ENCODE data around the gene DCTPP1. TPM values are rescaled to one million over a fixed set of nuclear protein-coding genes. Genes with fewer than 3 reads are reported as not detected.
"Not testable (repeated sequence)": the region's sequence is repeated elsewhere in the genome, so short reads cannot be mapped to it uniquely, and the experiment has no call there.

Gene DCTPP1
- total RNA-seq, 1 experiment from 2014 or later = 111 TPM

DNA sequence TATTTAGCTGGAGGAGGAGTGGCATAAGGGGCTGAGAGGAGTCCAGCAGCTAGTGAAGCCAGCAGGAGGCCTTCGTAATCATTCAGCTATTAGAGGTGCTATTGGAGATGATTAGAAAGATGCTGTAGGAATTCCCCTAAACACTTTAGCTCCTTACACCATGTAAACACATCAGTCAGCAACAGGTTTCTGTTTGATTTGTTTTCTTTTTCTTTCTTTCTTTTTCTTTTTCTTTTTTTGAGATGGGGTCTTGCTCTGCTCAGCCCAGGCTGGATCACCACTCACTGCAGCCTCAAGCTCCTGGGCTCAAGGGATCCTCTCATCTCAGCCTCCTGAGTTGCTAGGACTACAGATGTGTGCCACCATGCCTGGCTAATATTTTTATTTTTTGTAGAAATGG lies 26.5 kb upstream of the DCTPP1 start:
- CTCF ChIA-PET = no interaction called here
- Histone ChIP-seq H3K9me3 (ENCODE audit: low read depth, low read length, poor library complexity, severe bottlenecking) (no peaks in the 10 kb centered on the region), H3K36me3 (ENCODE audit: insufficient read depth, low read length, poor library complexity, severe bottlenecking) (no peaks in the 10 kb centered on the region), H3K27me3 (replicated peaks; ENCODE audit: insufficient read depth, low read depth, low read length, poor library complexity) (no peaks in the 10 kb centered on the region), H3K4me1 (ENCODE audit: insufficient read depth, low read length, poor library complexity, severe bottlenecking) (no peaks in the 10 kb centered on the region), H3K27ac (ENCODE audit: low read depth, low read length, poor library complexity, severe bottlenecking) (no peak overlapping the region), H3K4me3 (ENCODE audit: low read depth, low read length, poor library complexity, severe bottlenecking) (no peak overlapping the region)
- POLR2A ChIA-PET (ENCODE audit: low non-redundant PET) = no interaction called here
- TF ChIP-seq CTCF (conservative IDR thresholded peaks at IDR 0.05; ENCODE audit: low read depth, low read length) (no peak), EZH2 (IDR thresholded peaks at IDR 0.05; ENCODE audit: borderline replicate concordance, low read depth, low read length, poor library complexity, severe bottlenecking) (no peak)
- no TSS peak for BruUV-seq (replicated peaks)
- DNase-seq (ENCODE audit: low spot score) = no peak
- intact Hi-C loops (cut with micrococcal nuclease; ENCODE audit: unreplicated experiment) = no loop called here

DNA sequence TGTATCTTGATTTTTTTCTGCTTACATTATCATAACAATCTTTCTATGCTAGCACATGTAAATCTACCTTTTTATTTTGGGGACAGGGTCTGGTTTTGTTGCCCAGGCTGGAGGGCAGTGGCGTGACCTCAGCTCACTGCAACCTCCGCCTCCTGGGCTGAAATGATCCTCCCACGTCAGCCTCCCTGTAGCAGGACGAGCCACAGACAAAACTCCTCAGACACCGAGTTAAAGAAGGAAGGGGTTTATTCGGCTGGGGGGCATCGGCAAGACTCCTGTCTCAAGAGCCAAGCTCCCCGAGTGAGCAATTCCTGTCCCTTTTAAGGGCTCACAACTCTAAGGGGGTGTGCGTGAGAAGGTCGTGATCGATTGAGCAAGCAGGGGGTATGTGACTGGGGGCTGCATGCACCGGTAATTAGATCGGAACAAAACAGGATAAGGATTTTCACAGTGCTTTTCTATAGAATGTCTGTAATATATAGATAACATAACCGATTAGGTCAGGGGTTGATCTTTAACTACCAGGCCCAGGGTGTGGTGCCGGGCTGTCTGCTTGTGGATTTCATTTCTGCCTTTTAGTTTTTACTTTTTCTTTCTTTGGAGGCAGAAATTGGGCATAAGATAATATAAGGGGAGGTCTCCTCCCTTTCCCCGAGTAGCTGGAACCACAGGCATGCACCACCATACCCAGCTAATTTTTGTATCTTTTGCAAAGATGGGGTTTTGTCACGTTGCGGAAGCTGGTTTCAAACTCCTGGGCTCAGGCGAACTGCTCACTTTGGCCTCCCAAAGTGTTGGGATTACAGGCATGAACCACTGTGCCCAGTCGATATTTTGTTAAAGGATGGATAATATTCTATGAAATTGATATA lies 23.1 kb upstream of the DCTPP1 start:
- CTCF ChIA-PET = interaction anchor here (0.7 kb wide), 1 partner anchor 370 kb away, joined by 3 read pairs; no protein-coding TSS in a partner anchor
- BruUV-seq (replicated peaks) = not testable (repeated sequence)

DNA sequence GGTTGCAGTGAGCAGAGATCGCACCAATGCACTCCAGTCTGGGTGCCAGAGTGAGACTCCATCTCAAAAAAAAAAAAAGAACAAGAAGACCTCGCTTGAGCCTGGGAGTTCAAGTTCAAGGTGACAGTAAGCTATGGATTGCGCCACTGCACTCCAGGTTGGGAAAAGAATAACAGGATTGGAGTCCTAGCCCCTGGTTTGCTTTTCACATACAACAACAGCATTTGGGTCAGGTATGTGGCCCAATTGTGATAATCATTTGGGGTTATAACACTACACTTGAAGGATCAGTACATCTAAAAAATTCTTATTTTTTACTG lies 19.2 kb upstream of the DCTPP1 start:
- no TSS peak for BruUV-seq (replicated peaks)

More for the DNA sequence above, 23.1 kb upstream of the DCTPP1 start:
- POLR2A ChIA-PET (ENCODE audit: low non-redundant PET); H3K9me3 ChIP-seq (ENCODE audit: low read depth, low read length, poor library complexity, severe bottlenecking); H3K4me1 ChIP-seq (ENCODE audit: insufficient read depth, low read length, poor library complexity, severe bottlenecking); H3K27ac ChIP-seq (ENCODE audit: low read depth, low read length, poor library complexity, severe bottlenecking); H3K4me3 ChIP-seq (ENCODE audit: low read depth, low read length, poor library complexity, severe bottlenecking); intact Hi-C loops (cut with micrococcal nuclease; ENCODE audit: unreplicated experiment); H3K36me3 ChIP-seq (ENCODE audit: insufficient read depth, low read length, poor library complexity, severe bottlenecking); H3K27me3 ChIP-seq (replicated peaks; ENCODE audit: insufficient read depth, low read depth, low read length, poor library complexity); DNase-seq (ENCODE audit: low spot score): not testable (repeated sequence)

More for the DNA sequence above, 19.2 kb upstream of the DCTPP1 start:
- TF ChIP-seq CTCF (conservative IDR thresholded peaks at IDR 0.05; ENCODE audit: low read depth, low read length) (no peak), EZH2 (IDR thresholded peaks at IDR 0.05; ENCODE audit: borderline replicate concordance, low read depth, low read length, poor library complexity, severe bottlenecking) (no peak)
- Histone ChIP-seq H3K27ac (ENCODE audit: low read depth, low read length, poor library complexity, severe bottlenecking) (no peak overlapping the region), H3K9me3 (ENCODE audit: low read depth, low read length, poor library complexity, severe bottlenecking) (no peaks in the 10 kb centered on the region), H3K4me1 (ENCODE audit: insufficient read depth, low read length, poor library complexity, severe bottlenecking) (peaks cover 13% of the 10 kb centered on the region), H3K4me3 (ENCODE audit: low read depth, low read length, poor library complexity, severe bottlenecking) (no peak overlapping the region), H3K27me3 (replicated peaks; ENCODE audit: insufficient read depth, low read depth, low read length, poor library complexity) (no peaks in the 10 kb centered on the region), H3K36me3 (ENCODE audit: insufficient read depth, low read length, poor library complexity, severe bottlenecking) (no peaks in the 10 kb centered on the region)
- POLR2A ChIA-PET (ENCODE audit: low non-redundant PET) = no interaction called here
- CTCF ChIA-PET = interaction anchor here (1.3 kb wide), 1 partner anchor 172 kb away, joined by 3 read pairs; no protein-coding TSS in a partner anchor
- intact Hi-C loops (cut with micrococcal nuclease; ENCODE audit: unreplicated experiment) = loop anchor here (1.0 to 10.0 kb wide), 2 partner anchors 46 to 149 kb away; no protein-coding TSS in a partner anchor
- DNase-seq (ENCODE audit: low spot score) = no peak
